DMS53 (cell line): Measurements from ENCODE around the gene MMP24.
A peak's percentile ranks its signal among the peaks of the same experiment; 100 is the strongest.

Experiments
- DNase-seq: peaks from one replicate; lab custom pipeline; 2025; lab: John Stamatoyannopoulos, UW

Gene MMP24

GRCh38 chr20:35279040-35279439 is 52.5 kb downstream of the MMP24 start:
- peak; percentile 31 for DNase-seq

- no peak for DNase-seq
Measured at GRCh38 chr20:35279533-35280174, 53.2 kb downstream of the MMP24 start.

GRCh38 chr20:35280523-35280922 is 54.0 kb downstream of the MMP24 start:
- DNase-seq, result no peak

GRCh38 chr20:35281506-35282101 is 55.1 kb downstream of the MMP24 start:
- DNase-seq, result no peak

- DNase-seq, result peak; percentile 56
Measured at GRCh38 chr20:35283441-35284266, 57.2 kb downstream of the MMP24 start.

GRCh38 chr20:35284267-35284991 is 57.9 kb downstream of the MMP24 start, which contains the start of gene EIF6:
Gene EIF6 (minus strand): TSS chr20:35284772. CDS start chr20:35284487, 285 bp downstream.
- DNase-seq, result peak; percentile 96

GRCh38 chr20:35284992-35285805 is 58.7 kb downstream of the MMP24 start:
- peak; percentile 69 for DNase-seq

- peak; percentile 73 for DNase-seq
Measured at GRCh38 chr20:35285806-35286076, 59.3 kb downstream of the MMP24 start.

- DNase-seq, result peak; percentile 67
Measured at GRCh38 chr20:35286077-35286898, 59.8 kb downstream of the MMP24 start.

GRCh38 chr20:35286899-35287508 is 60.5 kb downstream of the MMP24 start:
- DNase-seq, result no peak

- no peak for DNase-seq
Measured at GRCh38 chr20:35287509-35288324, 61.2 kb downstream of the MMP24 start.

- DNase-seq, result no peak
Measured at GRCh38 chr20:35288325-35289060, 62.0 kb downstream of the MMP24 start.

- no peak for DNase-seq
Measured at GRCh38 chr20:35290186-35290886, 63.8 kb downstream of the MMP24 start.

GRCh38 chr20:35290887-35291417 is 64.5 kb downstream of the MMP24 start:
- no peak for DNase-seq

- no peak for DNase-seq
Measured at GRCh38 chr20:35291654-35292503, 65.4 kb downstream of the MMP24 start, which contains the start of gene FAM83C. Gene FAM83C (minus strand): TSS chr20:35292425. CDS start chr20:35292304, 121 bp downstream.

GRCh38 chr20:35292504-35293285 is 66.2 kb downstream of the MMP24 start:
- DNase-seq, result no peak
